ENCODE results near the gene KCTD7. TPM values are rescaled to one million over a fixed set of nuclear protein-coding genes. Genes with fewer than 3 reads are reported as not detected.
A peak's percentile ranks its signal among the peaks of the same experiment; 100 is the strongest.
"Not testable (repeated sequence)": the region's sequence is repeated elsewhere in the genome, so short reads cannot be mapped to it uniquely, and the experiment has no call there.

KCTD7 gene
- total RNA-seq, 1 experiment from 2014 or later = 18.1 TPM

DNA sequence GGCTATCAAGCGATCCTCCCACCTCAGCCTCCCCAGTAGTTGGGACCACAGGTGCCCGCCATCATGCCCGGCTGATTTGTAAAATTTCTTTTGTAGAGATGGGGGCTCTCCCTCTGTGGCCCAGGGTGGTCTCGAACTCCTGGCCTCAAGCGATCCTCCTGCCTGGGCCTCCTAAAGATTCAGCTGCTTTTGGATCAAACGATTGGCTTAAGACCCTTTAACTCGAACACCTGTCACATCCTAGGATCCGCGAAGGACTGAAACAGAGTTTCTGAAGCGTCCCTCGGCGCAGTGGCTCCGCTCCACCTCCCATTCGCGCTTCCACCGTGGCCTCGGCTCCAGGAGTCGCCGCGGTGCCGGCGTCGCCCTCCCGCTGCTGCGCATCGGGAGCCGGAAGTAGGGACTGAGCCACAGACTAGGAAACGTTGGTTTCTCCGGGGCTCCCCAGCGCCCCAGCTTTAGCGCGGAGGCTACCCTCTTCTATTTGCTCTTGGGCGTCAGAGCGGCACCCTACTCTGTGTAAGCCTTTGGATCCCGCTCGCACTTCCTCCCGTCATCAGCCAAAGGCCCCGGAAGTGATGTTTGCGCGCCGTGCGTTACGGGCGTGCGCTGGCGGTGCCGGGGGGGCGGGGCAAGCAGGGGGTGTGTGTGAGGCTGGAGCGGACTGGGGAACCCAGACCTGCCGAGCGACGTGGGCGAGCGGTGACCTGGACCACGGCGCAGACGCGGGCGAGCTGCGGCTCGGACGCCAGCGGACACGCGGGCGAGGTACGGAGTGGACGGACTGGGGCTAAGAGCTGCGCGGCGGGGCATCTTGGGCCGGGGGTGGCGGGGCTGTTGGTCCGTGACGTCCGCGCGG lies 53.0 kb downstream of the KCTD7 start:
- peak; percentile 92 for DNase-seq (ENCODE audit: low spot score)

DNA sequence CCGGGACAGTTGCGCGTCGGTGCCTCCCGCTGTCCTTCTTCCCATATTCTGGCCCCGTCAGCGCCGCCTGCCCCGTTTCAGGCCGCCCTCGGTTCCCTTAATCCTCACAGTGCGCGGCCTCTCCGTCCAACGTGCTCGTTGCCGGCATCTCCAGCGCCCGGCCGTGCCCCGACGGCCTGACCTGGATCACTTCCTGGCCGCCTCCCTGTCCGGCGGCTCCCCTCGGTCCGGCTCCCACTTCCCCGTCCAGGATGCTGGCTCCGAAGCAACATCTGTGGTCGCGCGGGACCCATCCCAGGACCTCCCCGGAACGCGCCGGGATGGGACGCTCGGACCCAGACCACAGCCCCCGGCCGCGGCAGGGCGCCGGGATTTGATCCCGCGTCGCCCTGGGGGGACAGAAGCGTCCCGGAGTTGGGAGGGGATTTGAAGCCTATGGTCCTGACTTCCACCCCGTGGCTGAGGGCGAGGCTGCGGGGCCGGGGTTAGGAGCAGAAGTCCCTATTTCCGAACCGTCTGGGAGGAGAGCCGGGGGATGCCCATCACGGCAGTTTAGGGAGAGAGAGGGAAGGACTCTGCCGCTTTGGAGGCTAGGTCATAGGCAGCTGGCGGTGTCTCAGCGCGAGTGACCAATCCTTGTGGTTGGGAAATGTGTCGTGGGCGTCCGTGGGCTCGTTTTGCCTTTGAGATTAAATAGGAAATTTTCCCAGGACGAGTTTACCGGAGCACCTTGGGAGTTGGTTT lies 53.8 kb downstream of the KCTD7 start:
- peak; percentile 31 for DNase-seq (ENCODE audit: low spot score)

DNA sequence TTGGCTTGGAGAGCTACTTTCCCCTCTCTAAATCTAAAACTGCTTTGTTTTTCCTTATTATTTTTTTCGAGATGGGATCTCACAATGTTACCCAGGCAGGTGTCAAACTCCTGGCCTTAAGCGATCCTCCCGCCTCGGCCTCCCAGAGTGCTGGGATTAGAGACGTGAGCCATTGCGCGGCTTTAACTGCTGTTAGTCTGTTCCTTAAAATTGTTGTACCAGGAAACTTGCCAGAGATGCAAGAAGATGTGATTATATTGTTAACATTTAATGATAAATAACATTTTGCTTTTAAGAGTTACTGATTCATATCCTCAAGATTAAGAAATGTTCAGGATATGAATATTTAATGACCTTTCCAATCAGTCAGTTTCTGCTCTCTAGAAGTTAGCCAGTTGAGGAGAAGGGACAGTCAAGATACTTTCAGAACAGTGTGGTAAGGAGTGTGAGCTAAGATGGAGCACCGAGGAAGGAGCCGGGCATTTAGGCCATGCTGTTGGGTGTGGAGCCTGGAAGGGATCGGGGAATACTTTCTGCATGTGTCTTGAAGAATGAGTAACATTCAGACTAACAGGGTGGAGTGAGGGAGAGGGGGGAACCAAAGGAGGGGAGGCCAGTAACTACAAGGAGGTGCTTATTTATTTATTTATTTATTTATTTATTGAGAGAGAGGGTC lies 54.6 kb downstream of the KCTD7 start:
- DNase-seq (ENCODE audit: low spot score) = peak; percentile 26

DNA sequence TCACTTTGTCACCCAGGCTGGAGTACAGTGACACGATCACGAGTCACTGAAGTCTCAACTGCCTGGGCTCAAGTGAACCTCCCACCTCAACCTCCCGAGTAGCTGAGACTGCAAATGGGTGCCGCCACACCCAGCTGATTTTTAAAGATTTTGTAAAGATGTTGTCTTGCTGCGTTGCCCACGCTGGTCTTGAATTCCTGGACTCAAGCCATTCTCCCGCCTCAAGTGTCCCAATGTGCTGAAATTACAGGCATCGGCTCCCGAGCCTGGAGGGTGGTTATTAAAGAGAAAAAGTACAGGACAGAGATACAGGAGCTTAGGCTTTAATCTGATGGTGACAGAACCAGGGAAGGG lies 55.1 kb downstream of the KCTD7 start:
- DNase-seq (ENCODE audit: low spot score) = no peak

DNA sequence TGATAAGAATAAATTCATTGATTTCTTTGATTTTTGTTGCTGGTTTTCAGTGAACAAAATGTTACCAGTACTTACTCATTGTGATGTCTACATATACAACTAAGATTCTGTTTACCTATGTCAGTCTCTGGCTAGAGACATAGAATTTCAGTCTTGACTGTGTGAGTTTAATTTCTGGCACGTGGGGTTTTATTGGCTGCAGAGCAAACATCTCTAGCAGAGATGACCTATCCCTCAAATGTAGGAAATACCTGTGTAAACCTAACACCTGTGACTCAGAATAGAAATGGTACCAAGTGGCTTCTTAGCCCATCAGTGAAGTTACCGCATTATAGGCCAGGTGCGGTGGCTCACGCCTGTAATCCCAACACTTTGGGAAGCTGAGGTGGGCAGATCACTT lies 57.0 kb downstream of the KCTD7 start:
- DNase-seq (ENCODE audit: low spot score) = not testable (repeated sequence)

DNA sequence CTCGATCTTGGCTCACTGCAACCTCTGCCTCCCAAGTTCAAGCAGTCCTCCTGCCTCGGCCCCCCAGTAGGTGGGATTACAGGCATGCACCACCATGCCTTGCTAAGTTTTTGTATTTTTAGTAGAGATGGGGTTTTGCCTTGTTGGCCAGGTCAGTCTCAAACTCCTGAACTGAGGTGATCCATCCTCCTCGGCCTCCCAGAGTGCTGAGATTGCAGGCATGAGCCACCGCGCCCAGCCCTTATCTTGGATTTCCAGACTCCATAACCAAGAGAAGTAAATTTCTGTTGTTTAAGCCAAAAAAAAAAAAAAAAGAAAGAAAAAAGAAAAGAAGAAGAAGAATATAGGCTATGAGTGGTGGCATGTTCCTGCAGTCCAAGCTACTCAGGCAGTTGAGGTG lies 58.5 kb downstream of the KCTD7 start:
- DNase-seq (ENCODE audit: low spot score) = no peak

DNA sequence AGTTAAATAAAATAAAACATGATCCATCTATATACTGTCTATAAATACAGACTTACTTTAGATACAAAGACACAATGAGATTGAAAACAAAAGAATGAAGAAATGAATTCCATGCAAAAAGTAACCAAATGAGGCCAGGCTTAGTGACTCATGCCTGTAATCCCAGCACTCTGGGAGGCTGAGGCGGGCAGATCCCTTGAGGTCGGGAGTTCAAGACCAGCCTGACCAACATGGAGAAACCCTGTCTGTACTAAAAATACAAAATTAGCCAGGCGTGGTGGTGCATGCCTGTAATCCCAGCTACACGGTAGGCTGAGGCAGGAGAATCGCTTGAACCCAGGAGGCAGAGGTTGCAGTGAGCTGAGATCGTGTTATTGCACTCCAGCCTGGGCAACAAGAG lies 59.0 kb downstream of the KCTD7 start:
- DNase-seq (ENCODE audit: low spot score) = not testable (repeated sequence)

DNA sequence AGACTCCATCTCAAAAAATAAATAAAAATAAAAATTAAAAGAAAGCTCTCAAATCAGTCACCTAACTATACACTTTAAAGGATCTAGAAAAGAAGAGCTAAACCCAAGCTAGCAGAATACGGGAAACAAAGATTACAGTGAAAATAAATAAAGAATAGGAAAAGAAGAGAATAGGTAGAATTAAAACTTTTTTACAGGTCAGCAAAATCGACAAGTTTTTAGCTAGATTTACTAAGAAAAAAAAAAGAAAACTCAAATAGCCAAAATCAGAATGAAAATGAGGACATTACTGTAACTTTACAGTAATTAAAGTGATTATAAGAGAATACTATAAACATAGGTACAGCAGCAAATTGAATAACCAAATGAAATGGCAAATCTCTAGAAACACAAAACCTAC lies 60.4 kb downstream of the KCTD7 start:
- no peak for DNase-seq (ENCODE audit: low spot score)

DNA sequence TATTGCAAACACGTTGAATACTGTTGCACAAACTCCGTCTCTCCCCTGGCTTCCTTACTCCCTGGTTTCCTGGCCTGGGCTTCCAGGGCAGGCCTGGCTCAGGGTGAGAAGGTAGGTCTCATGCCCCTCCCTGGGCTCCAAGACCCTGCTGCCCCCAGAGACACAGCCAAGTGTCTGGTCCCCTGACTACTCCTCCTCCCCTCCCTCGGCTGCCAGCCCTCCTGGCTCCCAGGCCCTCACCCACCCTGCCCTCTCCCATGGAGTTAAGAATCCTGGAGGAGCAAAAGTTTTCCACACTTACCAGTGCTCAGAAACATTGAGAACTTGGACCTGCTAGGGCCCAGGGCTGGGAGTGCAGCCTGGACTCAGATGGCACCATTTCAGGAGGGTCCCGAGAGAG lies 64.7 kb downstream of the KCTD7 start:
- no peak for DNase-seq (ENCODE audit: low spot score)

Other genes starting within 250 kb of the KCTD7 start
- 47.9 and 50.3 TPM in 2 replicates for gene RABGEF1, start 111.9 kb downstream of the KCTD7 start, total RNA-seq (2014; rRNA removed; shearing (Covaris generic))

Measured in A172 (cell line).